ENCODE measurements around the gene SH2D7.
A peak's percentile ranks its signal among the peaks of the same experiment; 100 is the strongest.

SH2D7 gene

DNA sequence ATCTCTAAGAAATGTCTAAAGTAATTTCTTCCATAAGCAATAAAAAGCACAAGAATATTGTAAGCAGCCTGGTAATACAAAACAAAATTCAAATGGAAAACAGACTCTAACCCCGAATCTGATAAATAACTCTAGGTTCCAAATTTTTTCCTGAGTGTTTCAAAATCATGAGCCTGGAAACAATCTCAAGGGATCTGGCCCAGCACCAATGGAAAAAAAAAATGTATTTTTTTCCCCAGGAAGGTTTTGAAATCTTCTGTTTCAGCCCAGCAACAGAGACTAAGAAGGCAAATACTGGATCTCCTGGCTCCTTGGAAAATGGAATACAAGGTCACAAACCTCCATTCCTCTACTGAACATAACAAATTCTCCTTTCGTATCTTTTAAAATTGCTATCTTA, 27.8 kb upstream of the SH2D7 start:
- ChIA-PET CTCF (no interaction called here), POLR2A (no interaction called here)
- DNase-seq (ENCODE audit: extremely low spot score), result no peak
- TF ChIP-seq, protein P1, sequence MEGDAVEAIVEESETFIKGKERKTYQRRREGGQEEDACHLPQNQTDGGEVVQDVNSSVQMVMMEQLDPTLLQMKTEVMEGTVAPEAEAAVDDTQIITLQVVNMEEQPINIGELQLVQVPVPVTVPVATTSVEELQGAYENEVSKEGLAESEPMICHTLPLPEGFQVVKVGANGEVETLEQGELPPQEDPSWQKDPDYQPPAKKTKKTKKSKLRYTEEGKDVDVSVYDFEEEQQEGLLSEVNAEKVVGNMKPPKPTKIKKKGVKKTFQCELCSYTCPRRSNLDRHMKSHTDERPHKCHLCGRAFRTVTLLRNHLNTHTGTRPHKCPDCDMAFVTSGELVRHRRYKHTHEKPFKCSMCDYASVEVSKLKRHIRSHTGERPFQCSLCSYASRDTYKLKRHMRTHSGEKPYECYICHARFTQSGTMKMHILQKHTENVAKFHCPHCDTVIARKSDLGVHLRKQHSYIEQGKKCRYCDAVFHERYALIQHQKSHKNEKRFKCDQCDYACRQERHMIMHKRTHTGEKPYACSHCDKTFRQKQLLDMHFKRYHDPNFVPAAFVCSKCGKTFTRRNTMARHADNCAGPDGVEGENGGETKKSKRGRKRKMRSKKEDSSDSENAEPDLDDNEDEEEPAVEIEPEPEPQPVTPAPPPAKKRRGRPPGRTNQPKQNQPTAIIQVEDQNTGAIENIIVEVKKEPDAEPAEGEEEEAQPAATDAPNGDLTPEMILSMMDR (IDR thresholded peaks at IDR 0.05; ENCODE audit: control extremely low read depth, extremely low read depth, low read depth, missing control alignments), result no peak

DNA sequence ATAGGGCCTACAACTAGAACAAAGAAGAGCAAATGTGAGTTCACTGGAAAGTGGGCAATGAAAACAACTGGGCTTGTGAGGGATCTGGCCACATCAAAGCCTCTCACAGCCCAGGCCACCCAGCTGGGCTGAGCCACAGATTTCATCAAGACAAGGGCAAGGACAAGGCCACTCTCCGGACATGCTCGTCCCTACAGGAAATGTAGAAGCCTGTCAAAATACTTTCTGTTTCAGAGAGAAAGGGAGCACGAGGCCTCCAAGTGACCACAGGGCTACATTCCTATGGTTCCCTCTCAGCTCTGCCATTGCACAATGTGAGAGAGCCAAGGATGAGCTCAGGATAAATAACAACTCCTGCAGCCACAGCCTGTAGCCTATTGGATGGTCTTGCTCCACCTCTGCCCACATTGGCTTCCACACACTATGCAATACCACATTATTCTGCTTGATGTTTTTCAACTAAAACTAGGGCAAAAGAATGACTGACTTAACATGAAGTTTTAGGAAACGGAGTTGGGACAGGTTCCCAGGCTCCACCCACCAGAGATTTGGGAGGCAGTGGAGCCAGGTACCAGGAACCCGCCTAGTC, 27.0 kb upstream of the SH2D7 start:
- POLR2A ChIA-PET, result no interaction called here
- CTCF ChIA-PET, result interaction anchor here (0.8 to 1.0 kb wide), 4 partner anchors 9 to 18 kb away, joined by 3 to 4 read pairs (median 4); no protein-coding TSS in a partner anchor
- TF ChIP-seq, protein P1 (IDR thresholded peaks at IDR 0.05; ENCODE audit: control extremely low read depth, extremely low read depth, low read depth, missing control alignments), result no peak
- no peak for DNase-seq (ENCODE audit: extremely low spot score)

DNA sequence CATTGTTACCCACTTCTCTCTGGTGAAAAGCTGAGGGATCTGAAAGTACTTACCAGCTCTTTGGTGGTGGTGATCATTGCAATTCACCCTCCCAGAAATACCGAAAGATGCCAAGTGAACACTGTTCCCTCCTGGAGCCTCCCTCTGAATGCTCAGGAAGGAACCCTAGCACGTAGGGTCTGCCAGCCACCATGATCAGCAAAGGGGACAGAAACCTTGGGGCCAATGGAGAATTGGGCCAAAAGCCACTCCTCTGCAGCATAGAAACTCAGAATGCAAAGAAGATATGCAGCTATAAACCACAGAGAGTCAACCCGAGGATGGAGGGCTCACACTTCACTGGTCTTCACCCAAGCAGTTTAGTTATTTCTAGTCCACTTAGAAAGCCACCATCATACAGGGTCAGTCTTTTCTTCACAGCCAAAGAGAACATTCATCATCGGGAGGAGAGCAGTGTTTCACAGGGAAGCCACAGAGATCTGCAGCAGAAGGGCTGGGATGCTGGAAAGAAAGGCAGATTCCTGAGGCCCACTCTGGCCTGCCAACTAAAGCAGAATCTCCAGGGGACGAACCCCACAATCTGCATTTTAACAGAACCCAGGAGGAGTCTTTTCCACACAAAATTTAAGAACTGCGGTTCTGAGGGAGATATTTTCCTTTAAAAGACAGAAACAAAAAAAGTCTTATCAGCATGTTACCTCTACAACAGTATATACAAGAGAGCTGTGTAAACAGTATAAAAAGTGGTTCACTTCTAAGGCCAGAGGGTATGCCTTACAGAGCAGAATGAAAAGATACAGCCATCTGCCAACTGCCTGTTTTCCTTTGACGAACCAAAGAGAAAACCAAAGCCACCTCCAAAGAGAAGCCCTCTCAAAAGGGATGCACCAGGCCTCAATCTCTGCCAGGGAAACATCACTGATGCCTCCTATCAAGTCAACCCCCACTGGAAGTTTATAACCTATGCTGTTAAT, 26.1 kb upstream of the SH2D7 start:
- DNase-seq (ENCODE audit: extremely low spot score), result peak; percentile 71
- ChIA-PET POLR2A (no interaction called here), CTCF (interaction anchor here (0.6 to 4.8 kb wide), 9 partner anchors 8 to 42 kb away, joined by 3 to 20 read pairs (median 4); no protein-coding TSS in a partner anchor)

DNA sequence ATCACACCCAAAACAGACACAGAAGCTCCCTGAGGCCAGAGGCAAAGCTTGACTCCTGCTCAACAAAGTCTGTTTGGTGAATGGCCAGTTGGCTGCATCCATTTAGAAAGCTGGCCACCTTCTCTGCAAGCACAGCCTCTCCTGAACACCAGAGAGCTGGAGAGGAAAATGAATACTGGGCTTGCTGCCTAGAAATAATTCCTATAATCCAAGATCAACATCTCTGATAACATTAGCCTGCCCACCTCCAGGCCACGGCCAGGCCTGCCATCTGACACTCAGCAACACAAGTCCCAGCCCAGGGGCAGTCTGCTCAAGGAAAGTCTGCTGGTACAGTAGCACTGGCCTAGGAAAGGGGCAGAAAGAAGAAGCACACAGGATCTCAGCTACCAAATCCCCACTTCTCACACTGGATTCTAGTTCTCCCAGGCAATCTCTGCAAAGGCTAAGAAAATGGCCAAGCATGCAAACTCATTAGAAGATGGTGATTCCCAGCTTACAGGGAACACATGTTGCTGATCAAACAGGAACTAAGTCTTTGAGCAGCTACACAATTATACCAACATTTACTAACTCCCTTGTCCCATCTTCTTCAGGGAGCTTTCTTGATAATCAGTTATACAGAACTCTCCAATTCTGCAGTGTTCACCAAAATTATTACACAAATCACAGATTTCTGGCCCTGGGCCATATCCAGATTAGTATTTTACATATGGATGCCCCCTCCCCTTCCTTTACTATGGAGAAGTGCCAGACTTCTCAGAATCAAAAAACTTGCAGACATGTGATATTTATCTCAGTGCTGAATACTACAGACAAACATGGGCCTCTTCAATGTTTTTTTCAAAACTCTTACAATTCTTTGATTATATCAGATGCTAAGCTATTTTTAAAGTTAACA, 24.8 kb upstream of the SH2D7 start:
- ChIA-PET CTCF (interaction anchor here (0.8 to 4.8 kb wide), 20 partner anchors 8 to 172 kb away, joined by 3 to 20 read pairs (median 3); partner anchors contain the start of gene CIB2), POLR2A (no interaction called here)
- TF ChIP-seq, protein P1 (IDR thresholded peaks at IDR 0.05; ENCODE audit: control extremely low read depth, extremely low read depth, low read depth, missing control alignments), result no peak
- DNase-seq (ENCODE audit: extremely low spot score), result no peak

More for the DNA sequence above, 26.1 kb upstream of the SH2D7 start:
- TF ChIP-seq, protein P1 (IDR thresholded peaks at IDR 0.05; ENCODE audit: control extremely low read depth, extremely low read depth, low read depth, missing control alignments), result no peak

DNA sequence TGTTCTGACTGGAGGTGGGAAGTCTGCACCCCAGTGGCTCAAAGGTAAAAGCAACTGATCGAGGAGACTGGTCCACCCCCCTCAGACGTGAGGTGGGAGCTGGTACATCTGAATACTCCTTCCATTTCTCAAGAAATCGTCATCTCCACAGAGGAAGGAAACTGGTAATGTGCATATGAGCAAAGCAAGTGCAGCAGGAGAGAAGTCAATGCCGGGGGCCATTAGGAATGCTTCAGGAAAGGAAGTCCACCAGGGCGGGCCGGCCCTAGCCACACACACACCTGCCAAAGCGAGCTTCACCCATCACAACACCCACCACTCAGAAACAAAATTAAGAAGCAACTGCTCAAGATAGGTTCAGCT, 23.3 kb upstream of the SH2D7 start:
- ChIA-PET CTCF (interaction anchor here (1.3 to 4.8 kb wide), 11 partner anchors 10 to 105 kb away, joined by 3 to 20 read pairs (median 5); partner anchors contain the start of gene CIB2), POLR2A (interaction anchor here (1.0 kb wide), 1 partner anchor 19 kb away, joined by 3 read pairs; no protein-coding TSS in a partner anchor)
- no peak for DNase-seq (ENCODE audit: extremely low spot score)
- TF ChIP-seq, protein P1 (IDR thresholded peaks at IDR 0.05; ENCODE audit: control extremely low read depth, extremely low read depth, low read depth, missing control alignments), result peak; percentile 19

All from GM10248 (cell line).